ENCODE results near the gene DUS1L.

- TF ChIP-seq CTCF (IDR thresholded peaks at IDR 0.05): no peak
- TF ChIP-seq POLR2A (IDR thresholded peaks at IDR 0.05): no peak
- TF ChIP-seq POLR2AphosphoS5 (IDR thresholded peaks at IDR 0.05): no peak
- no peak for TF ChIP-seq EP300 (IDR thresholded peaks at IDR 0.05)
Measured at GRCh38 chr17:82072827-82073226, 7.2 kb upstream of the DUS1L start.

Data from stomach (tissue), 4 donors.